Measurements from ENCODE around the gene PROCA1. TPM values are rescaled to one million over a fixed set of nuclear protein-coding genes. Genes with fewer than 3 reads are reported as not detected.
"Not testable (repeated sequence)": the region's sequence is repeated elsewhere in the genome, so short reads cannot be mapped to it uniquely, and the experiment has no call there.

The PROCA1 gene
- total RNA-seq, 2 donors from 2014 or later, result 0.94 to 1.4 TPM

DNA sequence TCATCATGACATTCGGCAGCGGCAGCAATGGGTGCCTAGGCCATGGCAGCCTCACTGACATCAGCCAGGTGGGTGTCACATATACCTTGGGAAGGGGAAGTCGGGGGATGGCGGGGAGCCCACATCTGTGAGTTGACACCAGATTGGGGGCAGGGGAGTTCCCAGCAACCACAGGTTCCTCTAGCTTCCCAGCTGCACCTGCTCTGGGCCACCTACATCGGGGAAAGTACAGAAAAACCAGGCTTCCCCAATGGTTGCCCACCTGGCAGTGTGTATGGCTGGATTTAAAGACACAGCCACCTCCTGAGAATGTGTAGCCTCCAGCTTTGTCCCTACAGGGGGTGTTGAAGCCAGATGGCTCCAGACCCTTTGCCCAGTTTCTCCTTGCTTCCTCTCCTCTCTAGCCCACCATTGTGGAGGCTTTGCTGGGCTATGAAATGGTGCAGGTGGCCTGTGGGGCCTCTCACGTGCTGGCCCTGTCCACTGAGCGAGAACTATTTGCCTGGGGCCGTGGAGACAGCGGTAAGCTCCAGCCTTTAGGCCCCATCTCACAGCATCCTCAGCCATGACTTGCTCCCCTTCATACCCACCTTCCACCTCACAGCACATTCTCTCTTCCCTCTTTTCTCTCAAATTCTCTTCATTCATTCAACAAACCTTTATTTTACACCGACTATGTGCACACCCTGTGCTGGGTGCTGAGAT, 27.1 kb upstream of the PROCA1 start:
- Histone ChIP-seq H3K36me3 (no peaks in the 10 kb centered on the region), H3K4me3 (no peak overlapping the region), H3K27ac (no peak overlapping the region), H3K4me1 (peaks cover 0 to 9% of the 10 kb centered on the region in 2 donors), H3K27me3 (no peaks in the 10 kb centered on the region), H3K9me3 (no peaks in the 10 kb centered on the region)
- TF ChIP-seq, protein P1, sequence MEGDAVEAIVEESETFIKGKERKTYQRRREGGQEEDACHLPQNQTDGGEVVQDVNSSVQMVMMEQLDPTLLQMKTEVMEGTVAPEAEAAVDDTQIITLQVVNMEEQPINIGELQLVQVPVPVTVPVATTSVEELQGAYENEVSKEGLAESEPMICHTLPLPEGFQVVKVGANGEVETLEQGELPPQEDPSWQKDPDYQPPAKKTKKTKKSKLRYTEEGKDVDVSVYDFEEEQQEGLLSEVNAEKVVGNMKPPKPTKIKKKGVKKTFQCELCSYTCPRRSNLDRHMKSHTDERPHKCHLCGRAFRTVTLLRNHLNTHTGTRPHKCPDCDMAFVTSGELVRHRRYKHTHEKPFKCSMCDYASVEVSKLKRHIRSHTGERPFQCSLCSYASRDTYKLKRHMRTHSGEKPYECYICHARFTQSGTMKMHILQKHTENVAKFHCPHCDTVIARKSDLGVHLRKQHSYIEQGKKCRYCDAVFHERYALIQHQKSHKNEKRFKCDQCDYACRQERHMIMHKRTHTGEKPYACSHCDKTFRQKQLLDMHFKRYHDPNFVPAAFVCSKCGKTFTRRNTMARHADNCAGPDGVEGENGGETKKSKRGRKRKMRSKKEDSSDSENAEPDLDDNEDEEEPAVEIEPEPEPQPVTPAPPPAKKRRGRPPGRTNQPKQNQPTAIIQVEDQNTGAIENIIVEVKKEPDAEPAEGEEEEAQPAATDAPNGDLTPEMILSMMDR (IDR thresholded peaks at IDR 0.05), result no peak
- DNase-seq (ENCODE audit: low spot score), result no peak

DNA sequence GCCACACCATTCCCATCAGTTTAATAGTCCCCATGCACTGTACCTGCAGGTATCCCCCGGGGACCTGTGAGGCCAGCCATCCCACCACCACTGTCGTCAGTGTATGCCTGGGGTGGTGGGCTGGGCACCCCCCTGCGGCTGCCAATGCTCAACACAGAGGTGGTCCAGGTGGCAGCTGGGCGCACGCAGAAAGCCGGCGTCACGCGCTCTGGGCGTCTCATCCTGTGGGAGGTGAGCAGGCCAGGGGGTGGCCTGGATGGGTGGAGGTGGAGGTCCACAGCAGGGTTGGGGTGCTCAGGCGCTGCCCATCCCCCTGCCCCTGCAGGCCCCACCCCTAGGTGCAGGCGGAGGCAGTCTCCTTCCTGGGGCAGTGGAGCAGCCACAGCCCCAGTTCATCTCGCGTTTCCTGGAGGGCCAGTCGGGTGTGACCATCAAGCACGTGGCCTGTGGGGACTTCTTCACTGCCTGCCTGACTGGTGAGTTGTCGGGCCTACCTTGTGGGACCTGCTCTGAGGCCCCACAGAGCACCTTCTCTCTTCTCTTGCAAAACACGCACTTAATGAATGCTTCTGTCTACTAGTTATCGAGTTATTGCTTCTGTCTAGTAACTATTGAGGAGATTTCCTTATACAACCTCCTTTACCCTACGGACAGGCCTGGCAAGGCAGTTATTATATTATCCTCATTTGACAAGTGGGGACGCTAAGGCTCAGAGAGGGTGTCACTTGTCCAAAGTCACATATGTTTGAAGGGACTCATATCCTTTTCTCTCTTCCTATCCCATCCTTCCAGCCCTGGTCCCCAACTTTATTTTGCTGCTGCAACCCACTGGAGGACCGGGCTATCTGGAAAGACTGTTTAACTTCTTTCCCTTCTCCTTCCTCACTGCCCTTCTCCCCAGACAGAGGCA, 26.3 kb upstream of the PROCA1 start:
- Histone ChIP-seq H3K4me3 (no peak overlapping the region), H3K27ac (no peak overlapping the region), H3K4me1 (peaks cover 0 to 3% of the 10 kb centered on the region in 2 donors), H3K27me3 (no peaks in the 10 kb centered on the region), H3K36me3 (no peaks in the 10 kb centered on the region), H3K9me3 (no peaks in the 10 kb centered on the region)
- TF ChIP-seq, protein P1 (IDR thresholded peaks at IDR 0.05), result no peak
- no peak for DNase-seq (ENCODE audit: low spot score)

DNA sequence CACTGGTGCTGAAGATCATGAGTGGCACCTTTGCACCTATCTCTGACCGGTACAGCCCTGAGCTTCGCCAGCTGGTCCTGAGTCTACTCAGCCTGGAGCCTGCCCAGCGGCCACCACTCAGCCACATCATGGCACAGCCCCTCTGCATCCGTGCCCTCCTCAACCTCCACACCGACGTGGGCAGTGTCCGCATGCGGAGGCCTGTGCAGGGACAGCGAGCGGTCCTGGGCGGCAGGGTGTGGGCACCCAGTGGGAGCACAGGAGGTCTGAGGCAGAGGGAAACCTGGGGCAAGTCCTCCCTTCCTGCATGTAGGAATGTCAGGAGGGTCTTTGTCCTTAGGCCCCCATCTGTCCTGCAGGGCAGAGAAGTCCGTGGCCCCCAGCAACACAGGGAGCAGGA, 25.6 kb upstream of the PROCA1 start:
- no peak overlapping the region for H3K27ac ChIP-seq
- no peaks in the 10 kb centered on the region for H3K9me3 ChIP-seq
- no peak for DNase-seq (ENCODE audit: low spot score)
- no peak overlapping the region for H3K4me3 ChIP-seq
- TF ChIP-seq, protein P1 (IDR thresholded peaks at IDR 0.05), result no peak
- H3K4me1 ChIP-seq, result no peaks in the 10 kb centered on the region
- no peaks in the 10 kb centered on the region for H3K27me3 ChIP-seq
- no peaks in the 10 kb centered on the region for H3K36me3 ChIP-seq

DNA sequence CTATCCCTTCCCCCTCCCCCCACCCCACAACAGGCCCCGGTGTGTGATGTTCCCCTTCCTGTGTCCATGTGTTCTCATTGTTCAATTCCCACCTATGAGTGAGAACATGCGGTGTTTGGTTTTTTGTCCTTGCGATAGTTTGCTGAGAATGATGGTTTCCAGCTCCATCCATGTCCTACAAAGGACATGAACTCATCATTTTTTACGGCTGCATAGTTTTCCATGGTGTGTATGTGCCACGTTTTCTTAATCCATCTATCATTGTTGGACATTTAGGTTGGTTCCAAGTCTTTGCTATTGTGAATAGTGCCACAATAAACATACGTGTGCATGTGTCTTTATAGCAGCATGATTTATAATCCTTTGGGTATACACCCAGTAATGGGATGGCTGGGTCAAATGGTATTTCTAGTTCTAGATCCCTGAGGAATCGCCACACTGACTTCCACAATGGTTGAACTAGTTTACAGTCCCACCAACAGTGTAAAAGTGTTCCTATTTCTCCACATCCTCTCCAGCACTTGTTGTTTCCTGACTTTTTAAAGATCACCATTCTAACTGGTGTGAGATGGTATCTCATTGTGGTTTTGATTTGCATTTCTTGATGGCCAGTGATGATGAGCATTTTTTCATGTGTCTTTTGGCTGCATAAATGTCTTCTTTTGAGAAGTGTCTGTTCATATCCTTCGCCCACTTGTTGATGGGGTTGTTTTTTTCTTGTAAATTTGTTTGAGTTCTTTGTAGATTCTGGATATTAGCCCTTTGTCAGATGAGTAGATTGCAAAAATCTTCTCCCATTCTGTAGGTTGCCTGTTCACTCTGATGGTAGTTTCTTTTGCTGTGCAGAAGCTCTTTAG, 24.5 kb upstream of the PROCA1 start:
- DNase-seq (ENCODE audit: low spot score); H3K36me3 ChIP-seq; H3K27ac ChIP-seq; H3K4me3 ChIP-seq; H3K27me3 ChIP-seq; H3K9me3 ChIP-seq; H3K4me1 ChIP-seq: not testable (repeated sequence)

DNA sequence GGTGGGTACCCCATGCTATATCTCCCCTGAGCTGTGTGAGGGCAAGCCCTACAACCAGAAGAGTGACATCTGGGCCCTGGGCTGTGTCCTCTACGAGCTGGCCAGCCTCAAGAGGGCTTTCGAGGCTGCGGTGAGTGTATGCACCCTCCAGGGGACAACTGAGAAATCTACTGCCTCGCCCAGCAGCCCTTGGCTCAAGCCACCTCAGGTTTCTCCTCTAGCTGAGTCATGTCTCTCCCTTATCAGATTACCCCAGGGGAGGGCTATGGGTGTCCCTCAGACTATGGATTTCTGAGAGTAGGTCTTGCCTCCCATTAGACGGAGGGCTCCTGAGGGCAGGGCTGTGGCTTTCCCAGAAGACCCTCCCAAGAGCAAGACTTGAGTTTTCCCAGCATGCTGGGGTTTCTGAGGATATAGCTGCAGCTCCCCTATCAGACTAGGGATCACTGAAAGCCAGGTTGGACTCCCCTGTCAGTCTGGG, 23.6 kb upstream of the PROCA1 start:
- no peak for DNase-seq (ENCODE audit: low spot score)
- Histone ChIP-seq H3K9me3 (no peaks in the 10 kb centered on the region), H3K4me3 (no peak overlapping the region), H3K4me1 (no peaks in the 10 kb centered on the region), H3K36me3 (no peaks in the 10 kb centered on the region), H3K27ac (no peak overlapping the region), H3K27me3 (no peaks in the 10 kb centered on the region)
- TF ChIP-seq, protein P1 (IDR thresholded peaks at IDR 0.05), result no peak

All from right atrium auricular region (tissue), 2 donors.